ENCODE data around the gene CYB5A. TPM values are rescaled to one million over a fixed set of nuclear protein-coding genes. Genes with fewer than 3 reads are reported as not detected.

Gene CYB5A
- total and polyA plus RNA-seq, 9 of the 15 experiments (the other 6 are each of a cell fraction or from before 2014, with no cell fraction given) = 11.9 to 22.6 (median 14.1) TPM

- no peak for TF ChIP-seq RERE (CRISPR knock-in tag; IDR thresholded peaks at IDR 0.05; ENCODE audit: borderline replicate concordance)
- TF ChIP-seq RREB1 (CRISPR knock-in tag; IDR thresholded peaks at IDR 0.05) = no peak
- no peak for TF ChIP-seq ZNF143 (CRISPR knock-in tag; IDR thresholded peaks at IDR 0.05)
- no peak for TF ChIP-seq ZNF518B (CRISPR knock-in tag; IDR thresholded peaks at IDR 0.05)
- TF ChIP-seq ZNF431 (CRISPR knock-in tag; IDR thresholded peaks at IDR 0.05) = no peak
- TF ChIP-seq ZNF274 (IDR thresholded peaks at IDR 0.05; ENCODE audit: borderline replicate concordance, low read depth, low read length) = no peak
- no peak for TF ChIP-seq USF2 (CRISPR knock-in tag; IDR thresholded peaks at IDR 0.05)
- TF ChIP-seq MEF2D (tag; conservative IDR thresholded peaks at IDR 0.05; ENCODE audit: low read depth) = no peak
- TF ChIP-seq GATAD2A (IDR thresholded peaks at IDR 0.05) = no peak
- TF ChIP-seq KHSRP (IDR thresholded peaks at IDR 0.05) = no peak
- TF ChIP-seq NR4A1 (CRISPR knock-in tag; IDR thresholded peaks at IDR 0.05) = no peak
- TF ChIP-seq NR4A1 (tag; IDR thresholded peaks at IDR 0.05) = no peak
These were observed 45.6 kb upstream of the CYB5A start (continued) for GRCh38 chr18:74337155-74337911.
